ENCODE measurements around the gene CDC25A. TPM values are rescaled to one million over a fixed set of nuclear protein-coding genes. Genes with fewer than 3 reads are reported as not detected.

Gene CDC25A
- total RNA-seq, 4 donors from 2014 or later = 0.33 to 2.1 (median 0.89) TPM

DNA sequence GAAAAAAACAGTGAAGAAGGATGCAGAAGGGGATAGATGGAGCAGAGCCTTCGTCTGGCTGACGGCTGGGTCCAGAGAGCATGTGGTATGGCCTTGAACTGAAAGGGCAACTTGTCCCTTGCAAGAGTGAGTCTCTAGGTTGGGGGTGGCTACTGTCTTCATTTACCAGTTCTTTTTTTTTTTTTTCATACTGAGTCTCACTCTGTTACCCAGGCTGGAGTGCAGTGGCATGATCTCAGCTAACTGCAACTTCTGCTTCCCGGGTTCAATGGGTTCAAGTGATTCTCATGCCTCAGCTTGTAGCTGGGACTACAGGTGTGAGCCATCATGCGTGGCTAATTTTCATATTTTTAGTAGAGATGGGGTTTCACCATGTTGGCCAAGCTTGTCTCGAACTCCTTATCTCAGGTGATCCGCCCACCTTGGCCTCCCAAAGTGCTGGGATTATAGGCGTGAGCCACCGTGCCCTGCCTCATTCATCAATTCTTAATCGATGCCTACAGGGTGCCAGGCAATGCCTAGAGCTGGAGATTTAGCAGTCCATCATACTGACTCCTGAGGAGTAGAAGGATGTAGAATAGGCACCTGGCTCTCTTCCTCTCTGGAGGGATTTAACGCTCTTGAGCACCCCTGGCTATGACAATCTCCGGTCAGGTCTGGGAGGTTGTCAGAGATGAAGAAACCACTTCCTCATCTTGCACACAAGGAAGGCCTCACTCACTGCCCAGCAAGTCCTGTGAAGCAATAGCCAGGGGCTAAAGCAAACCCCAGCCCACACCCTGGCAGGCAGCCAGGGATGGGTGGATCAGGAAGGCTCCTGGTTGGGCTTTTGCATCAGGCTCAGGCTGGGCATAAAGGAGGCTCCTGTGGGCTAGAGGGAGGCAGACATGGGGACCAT, 34.6 kb upstream of the CDC25A start, which contains the start of gene CAMP:
CAMP (plus strand) TSS at position 880 of the 898 bp plus-strand sequence; CDS start at position 897, 17 bp downstream.
- TF ChIP-seq, protein P1, sequence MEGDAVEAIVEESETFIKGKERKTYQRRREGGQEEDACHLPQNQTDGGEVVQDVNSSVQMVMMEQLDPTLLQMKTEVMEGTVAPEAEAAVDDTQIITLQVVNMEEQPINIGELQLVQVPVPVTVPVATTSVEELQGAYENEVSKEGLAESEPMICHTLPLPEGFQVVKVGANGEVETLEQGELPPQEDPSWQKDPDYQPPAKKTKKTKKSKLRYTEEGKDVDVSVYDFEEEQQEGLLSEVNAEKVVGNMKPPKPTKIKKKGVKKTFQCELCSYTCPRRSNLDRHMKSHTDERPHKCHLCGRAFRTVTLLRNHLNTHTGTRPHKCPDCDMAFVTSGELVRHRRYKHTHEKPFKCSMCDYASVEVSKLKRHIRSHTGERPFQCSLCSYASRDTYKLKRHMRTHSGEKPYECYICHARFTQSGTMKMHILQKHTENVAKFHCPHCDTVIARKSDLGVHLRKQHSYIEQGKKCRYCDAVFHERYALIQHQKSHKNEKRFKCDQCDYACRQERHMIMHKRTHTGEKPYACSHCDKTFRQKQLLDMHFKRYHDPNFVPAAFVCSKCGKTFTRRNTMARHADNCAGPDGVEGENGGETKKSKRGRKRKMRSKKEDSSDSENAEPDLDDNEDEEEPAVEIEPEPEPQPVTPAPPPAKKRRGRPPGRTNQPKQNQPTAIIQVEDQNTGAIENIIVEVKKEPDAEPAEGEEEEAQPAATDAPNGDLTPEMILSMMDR (IDR thresholded peaks at IDR 0.05; ENCODE audit: low read depth) = no peak

DNA sequence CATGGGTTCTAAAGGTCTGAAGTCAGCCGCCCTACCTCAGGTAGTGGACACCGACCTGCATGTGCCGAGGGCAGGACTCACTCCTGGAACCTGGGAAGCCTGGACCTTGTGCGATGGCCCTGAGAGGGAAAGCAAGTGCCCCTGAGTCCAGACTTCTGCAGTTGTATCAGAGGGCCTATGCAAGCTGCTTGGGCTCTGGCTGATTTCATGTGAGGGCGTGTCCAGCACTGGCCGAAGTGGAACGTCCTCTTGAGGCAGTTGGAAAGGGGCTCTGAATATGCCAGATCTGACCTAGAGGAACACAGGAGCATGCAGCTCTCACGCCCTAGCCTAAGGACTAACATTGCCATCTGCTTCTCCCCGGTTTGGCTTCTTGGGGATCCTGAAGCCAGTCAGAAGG, 32.5 kb upstream of the CDC25A start:
- TF ChIP-seq, protein P1 (IDR thresholded peaks at IDR 0.05; ENCODE audit: low read depth) = no peak

DNA sequence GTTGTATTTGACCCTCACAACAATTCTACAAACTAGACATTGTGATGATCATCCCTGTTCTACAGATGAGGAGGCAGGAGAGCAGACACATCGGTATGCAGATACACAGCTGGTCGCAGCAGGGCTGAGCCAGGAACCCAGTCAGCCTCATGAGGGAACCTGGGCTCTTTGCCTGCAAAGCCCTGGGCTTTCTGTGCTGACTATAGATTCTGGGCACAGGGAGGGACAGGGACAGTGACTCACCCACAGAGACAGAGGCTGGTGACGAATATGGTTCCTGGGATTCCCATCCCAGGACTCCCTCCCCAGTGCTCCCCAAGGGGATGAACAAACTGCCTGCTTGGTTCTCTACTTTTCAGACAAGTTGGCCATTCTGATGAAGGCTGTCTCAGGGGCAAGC, 31.3 kb upstream of the CDC25A start:
- TF ChIP-seq, protein P1 (IDR thresholded peaks at IDR 0.05; ENCODE audit: low read depth) = no peak

DNA sequence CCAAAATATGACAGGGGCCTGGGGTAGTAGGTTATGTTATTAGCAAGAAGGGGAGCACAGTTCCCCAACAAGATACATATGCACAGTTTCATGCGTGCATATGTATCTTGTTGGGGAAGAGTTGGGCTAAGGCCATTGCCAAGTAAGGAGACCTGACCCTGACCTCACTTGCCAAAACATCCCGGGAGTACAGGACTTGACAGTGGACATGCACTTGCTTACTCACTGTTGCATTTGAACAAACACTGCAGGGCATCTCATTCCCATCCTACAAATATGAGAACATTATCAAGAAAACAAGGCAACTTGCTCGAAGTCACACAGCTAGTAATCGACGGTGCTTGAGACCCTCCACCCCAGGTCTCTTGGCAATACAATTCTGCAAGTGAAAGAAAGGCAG, 30.3 kb upstream of the CDC25A start:
- TF ChIP-seq, protein P1 (IDR thresholded peaks at IDR 0.05; ENCODE audit: low read depth) = no peak

DNA sequence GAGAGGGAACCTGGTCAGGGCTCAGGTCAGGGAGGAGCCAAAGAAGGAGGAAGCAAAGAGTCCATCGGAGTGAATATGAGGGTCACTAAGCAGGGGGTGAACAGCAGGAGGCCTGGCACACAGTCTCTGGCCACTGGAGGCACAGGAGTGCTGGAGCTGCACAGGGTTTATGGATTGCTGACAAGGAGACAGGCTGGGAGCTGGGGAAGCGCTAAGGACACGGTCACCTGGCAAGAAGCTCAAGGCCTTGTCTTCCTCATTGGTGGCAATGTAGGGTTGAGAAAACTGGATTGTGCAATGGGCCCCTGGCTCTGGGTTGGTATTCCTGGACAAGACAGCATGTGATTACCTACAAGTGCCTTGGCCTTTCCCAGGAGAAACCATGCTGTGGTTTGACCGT, 29.2 kb upstream of the CDC25A start:
- TF ChIP-seq, protein P1 (IDR thresholded peaks at IDR 0.05; ENCODE audit: low read depth) = no peak

DNA sequence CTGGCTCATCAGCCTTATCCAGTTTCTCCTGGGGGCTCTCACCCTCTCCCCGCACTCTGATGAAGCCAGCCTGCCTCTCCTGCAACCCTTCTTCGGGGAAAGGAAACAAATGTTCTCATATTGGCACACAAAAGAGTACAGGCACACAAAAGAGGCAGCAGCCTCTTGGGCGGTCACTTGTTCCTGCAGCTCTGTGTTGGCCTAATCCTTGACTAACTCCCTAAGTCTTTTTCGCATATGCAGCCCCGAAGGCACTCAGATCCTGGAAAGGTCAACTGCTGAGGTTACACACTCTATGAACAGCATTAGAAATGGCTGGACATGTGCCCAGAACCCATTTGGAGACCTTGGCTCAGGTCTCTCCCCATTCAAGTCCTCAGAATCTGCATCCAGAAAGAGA, 27.7 kb upstream of the CDC25A start:
- TF ChIP-seq, protein P1 (IDR thresholded peaks at IDR 0.05; ENCODE audit: low read depth) = no peak

DNA sequence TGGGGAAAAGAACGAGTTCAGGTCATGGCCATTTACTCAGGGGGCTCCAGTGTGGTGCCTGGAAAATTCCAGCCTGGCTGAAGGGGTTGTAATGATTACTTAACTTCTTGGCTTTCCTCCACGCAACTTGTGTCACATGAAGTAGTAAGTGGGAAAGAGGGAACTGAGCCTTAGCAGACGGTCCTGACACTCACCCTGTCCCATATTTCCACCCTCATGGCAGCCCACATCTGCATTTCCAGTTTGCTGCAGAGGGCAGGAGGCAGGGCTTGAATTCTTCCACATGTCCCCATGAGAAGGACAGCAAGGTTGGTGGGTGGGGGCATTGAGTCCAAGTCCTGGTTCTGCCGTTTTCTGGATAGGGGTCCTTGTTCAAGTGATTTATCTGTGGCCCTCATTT, 27.2 kb upstream of the CDC25A start:
- TF ChIP-seq, protein P1 (IDR thresholded peaks at IDR 0.05; ENCODE audit: low read depth) = no peak

Data from subcutaneous adipose tissue (tissue), 4 donors.